ENCODE data around the gene IGFBP5. TPM values are rescaled to one million over a fixed set of nuclear protein-coding genes. Genes with fewer than 3 reads are reported as not detected.

The IGFBP5 gene
- total and polyA plus RNA-seq, 10 donors: 5.0 to 114 (median 28.9) TPM

GRCh38 chr2:216696321-216696720 lies 972 bp upstream of the IGFBP5 start:
- 50 to 95% (median 76%) methylated on average over 1 of the region's 1 CpG for WGBS, 5 donors
- TF ChIP-seq POLR2AphosphoS5 (IDR thresholded peaks at IDR 0.05): no peak
- no peak for TF ChIP-seq POLR2A (IDR thresholded peaks at IDR 0.05)
- TF ChIP-seq CTCF (IDR thresholded peaks at IDR 0.05 in 8 of 11, conservative IDR thresholded peaks at IDR 0.05 in 3 of 11): no peak
- Histone ChIP-seq H3K4me1 (peaks cover 25 to 82% (median 44%) of the 10 kb centered on the region in 6 donors), H3K4me3 (no peak overlapping the region), H3K27ac (peak overlapping the region in 4 of 8 donors; percentile 20 to 68 (median 32)), H3K36me3 (no peaks in the 10 kb centered on the region), H3K9me3 (no peaks in the 10 kb centered on the region), H3K27me3 (replicated peaks in 1 of 7) (peaks cover 0 to 96% (median 36%) of the 10 kb centered on the region in 7 donors)
- intact Hi-C loops (cut with DNase I; ENCODE audit: low total_unique reads): loop anchor here (5.0 to 10.0 kb wide), 2 partner anchors 468 to 816 kb away; no protein-coding TSS in a partner anchor
- no peak for DNase-seq

GRCh38 chr2:216694826-216695217 lies 527 bp downstream of the IGFBP5 start:
- WGBS, 5 donors: 7 to 17% (median 12%) methylated on average over 10 of the region's 10 CpGs
- TF ChIP-seq CTCF (IDR thresholded peaks at IDR 0.05 in 8 of 11, conservative IDR thresholded peaks at IDR 0.05 in 3 of 11) (no peak), POLR2A (IDR thresholded peaks at IDR 0.05) (no peak), POLR2AphosphoS5 (IDR thresholded peaks at IDR 0.05) (no peak)
- Histone ChIP-seq H3K9me3 (no peaks in the 10 kb centered on the region), H3K4me1 (peaks cover 25 to 88% (median 46%) of the 10 kb centered on the region in 6 donors), H3K36me3 (no peaks in the 10 kb centered on the region), H3K27me3 (replicated peaks in 1 of 7) (peaks cover 0 to 100% (median 36%) of the 10 kb centered on the region in 7 donors), H3K4me3 (peak overlapping the region; percentile 20 to 68 (median 42)), H3K27ac (peak overlapping the region in 4 of 8 donors; percentile 19 to 81 (median 68))
- intact Hi-C loops (cut with DNase I; ENCODE audit: low total_unique reads): loop anchor here (5.0 to 10.0 kb wide), 2 partner anchors 470 to 817 kb away; no protein-coding TSS in a partner anchor
- DNase-seq: no peak

- Histone ChIP-seq H3K27me3 (replicated peaks in 1 of 7) (peaks cover 0 to 100% (median 36%) of the 10 kb centered on the region in 7 donors), H3K36me3 (no peaks in the 10 kb centered on the region), H3K4me1 (peaks cover 25 to 87% (median 46%) of the 10 kb centered on the region in 6 donors), H3K4me3 (peak overlapping the region; percentile 20 to 68 (median 42)), H3K9me3 (no peaks in the 10 kb centered on the region), H3K27ac (peak overlapping the region in 6 of 8 donors; percentile 61 to 81 (median 68))
- 1 to 4% (median 2%) methylated on average over 40 to 59 of the region's 59 CpGs for WGBS, 5 donors
- intact Hi-C loops (cut with DNase I; ENCODE audit: low total_unique reads): loop anchor here (10.0 kb wide), 1 partner anchor 471 kb away; no protein-coding TSS in a partner anchor
- TF ChIP-seq POLR2A (IDR thresholded peaks at IDR 0.05) (peak in 1 of 3 donors; percentile 11), POLR2AphosphoS5 (IDR thresholded peaks at IDR 0.05) (peak; percentile 16 to 80 (median 70)), CTCF (IDR thresholded peaks at IDR 0.05 in 8 of 11, conservative IDR thresholded peaks at IDR 0.05 in 3 of 11) (no peak)
- DNase-seq: no peak
Observed at GRCh38 chr2:216694082-216694825, 1.1 kb downstream of the IGFBP5 start.

All from spleen (tissue), 11 donors.